Measurements from ENCODE around the gene TRIM65.

Gene TRIM65

DNA sequence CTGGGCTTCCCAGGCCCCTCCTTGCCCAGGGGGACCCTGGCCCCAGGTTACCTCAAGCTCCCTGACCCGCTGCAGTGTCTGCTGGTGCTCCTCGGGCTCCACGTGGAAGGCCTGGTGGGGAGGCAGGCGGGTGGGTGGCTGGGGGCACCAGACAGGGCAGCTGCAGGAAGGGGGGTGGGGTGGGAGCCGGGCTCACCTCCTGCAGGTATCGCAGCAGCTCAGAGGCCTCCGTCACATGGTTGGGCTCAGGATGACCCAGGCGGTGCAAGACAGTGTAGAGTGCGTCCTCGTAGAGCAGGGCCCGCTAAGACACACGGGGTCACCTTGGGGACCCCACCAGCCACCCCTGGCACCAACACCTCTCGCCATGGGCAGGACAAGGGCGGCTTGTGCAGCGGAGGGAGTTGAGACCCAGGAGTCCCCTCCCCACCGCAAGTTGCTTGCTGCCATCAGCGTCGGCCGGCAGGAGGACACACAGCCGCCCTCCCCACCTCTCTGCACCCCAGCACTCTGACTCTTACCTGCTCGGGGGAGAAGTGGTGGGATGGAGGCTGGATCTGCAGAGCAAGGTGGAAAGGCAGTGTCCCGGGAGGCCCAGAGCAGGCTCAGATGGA, 53.7 kb downstream of the TRIM65 start:
- H3K4me1 ChIP-seq (ENCODE audit: control insufficient read depth in 1 of 2, insufficient read depth in 1 of 2, low read depth in 1 of 2, low read length in 1 of 2), result peaks cover 34 to 44% of the 10 kb centered on the region in 2 experiments
- H3K4me3 ChIP-seq (ENCODE audit: low read depth in 1 of 2, low read length in 1 of 2), result peak overlapping the region; percentile 78 to 98
- H3K36me3 ChIP-seq, result peaks cover 82% of the 10 kb centered on the region
- TF ChIP-seq, protein P1, sequence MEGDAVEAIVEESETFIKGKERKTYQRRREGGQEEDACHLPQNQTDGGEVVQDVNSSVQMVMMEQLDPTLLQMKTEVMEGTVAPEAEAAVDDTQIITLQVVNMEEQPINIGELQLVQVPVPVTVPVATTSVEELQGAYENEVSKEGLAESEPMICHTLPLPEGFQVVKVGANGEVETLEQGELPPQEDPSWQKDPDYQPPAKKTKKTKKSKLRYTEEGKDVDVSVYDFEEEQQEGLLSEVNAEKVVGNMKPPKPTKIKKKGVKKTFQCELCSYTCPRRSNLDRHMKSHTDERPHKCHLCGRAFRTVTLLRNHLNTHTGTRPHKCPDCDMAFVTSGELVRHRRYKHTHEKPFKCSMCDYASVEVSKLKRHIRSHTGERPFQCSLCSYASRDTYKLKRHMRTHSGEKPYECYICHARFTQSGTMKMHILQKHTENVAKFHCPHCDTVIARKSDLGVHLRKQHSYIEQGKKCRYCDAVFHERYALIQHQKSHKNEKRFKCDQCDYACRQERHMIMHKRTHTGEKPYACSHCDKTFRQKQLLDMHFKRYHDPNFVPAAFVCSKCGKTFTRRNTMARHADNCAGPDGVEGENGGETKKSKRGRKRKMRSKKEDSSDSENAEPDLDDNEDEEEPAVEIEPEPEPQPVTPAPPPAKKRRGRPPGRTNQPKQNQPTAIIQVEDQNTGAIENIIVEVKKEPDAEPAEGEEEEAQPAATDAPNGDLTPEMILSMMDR (IDR thresholded peaks at IDR 0.05), result no peak
- no peaks in the 10 kb centered on the region for H3K27me3 ChIP-seq
- peaks cover 11% of the 10 kb centered on the region for H3K9me3 ChIP-seq
- peak overlapping the region; percentile 98 for H3K27ac ChIP-seq

DNA sequence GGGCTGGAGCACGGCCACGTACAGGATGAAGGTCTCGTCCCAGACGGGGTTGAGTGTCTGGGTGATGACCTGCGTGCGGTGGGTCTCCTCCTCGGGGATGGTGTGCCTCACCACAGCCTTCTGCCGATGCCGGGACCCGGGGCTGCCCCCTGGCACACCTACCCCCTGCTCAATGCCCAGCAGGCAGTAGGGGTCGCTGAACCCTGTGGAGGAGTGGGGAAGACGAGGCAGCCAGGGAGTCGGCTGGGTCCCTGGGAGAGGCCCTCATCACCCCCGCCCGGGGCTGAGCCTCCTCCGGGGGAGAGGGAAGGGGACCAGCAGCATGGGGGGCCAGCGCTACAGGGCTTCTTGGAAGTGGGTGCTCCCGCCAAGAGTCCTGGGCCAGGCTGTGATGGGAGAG, 54.3 kb downstream of the TRIM65 start:
- peaks cover 4% of the 10 kb centered on the region for H3K9me3 ChIP-seq
- H3K27me3 ChIP-seq, result no peaks in the 10 kb centered on the region
- peak overlapping the region; percentile 98 for H3K27ac ChIP-seq

GRCh38 chr17:75840799-75841164, 56.0 kb downstream of the TRIM65 start:
- no peak overlapping the region for H3K4me3 ChIP-seq (ENCODE audit: low read depth in 1 of 2, low read length in 1 of 2)
- no peak overlapping the region for H3K27ac ChIP-seq
- no peaks in the 10 kb centered on the region for H3K9me3 ChIP-seq
- H3K36me3 ChIP-seq, result peaks cover 82% of the 10 kb centered on the region
- H3K4me1 ChIP-seq (ENCODE audit: control insufficient read depth in 1 of 2, insufficient read depth in 1 of 2, low read depth in 1 of 2, low read length in 1 of 2), result peaks cover 27 to 29% of the 10 kb centered on the region in 2 experiments
- TF ChIP-seq, protein P1 (IDR thresholded peaks at IDR 0.05), result no peak
- H3K27me3 ChIP-seq, result no peaks in the 10 kb centered on the region

More for the DNA sequence above, 54.3 kb downstream of the TRIM65 start:
- Histone ChIP-seq H3K4me1 (ENCODE audit: control insufficient read depth in 1 of 2, insufficient read depth in 1 of 2, low read depth in 1 of 2, low read length in 1 of 2) (peaks cover 33 to 41% of the 10 kb centered on the region in 2 experiments), H3K4me3 (ENCODE audit: low read depth in 1 of 2, low read length in 1 of 2) (peak overlapping the region; percentile 78 to 98), H3K36me3 (peaks cover 82% of the 10 kb centered on the region)
- TF ChIP-seq, protein P1 (IDR thresholded peaks at IDR 0.05), result no peak

DNA sequence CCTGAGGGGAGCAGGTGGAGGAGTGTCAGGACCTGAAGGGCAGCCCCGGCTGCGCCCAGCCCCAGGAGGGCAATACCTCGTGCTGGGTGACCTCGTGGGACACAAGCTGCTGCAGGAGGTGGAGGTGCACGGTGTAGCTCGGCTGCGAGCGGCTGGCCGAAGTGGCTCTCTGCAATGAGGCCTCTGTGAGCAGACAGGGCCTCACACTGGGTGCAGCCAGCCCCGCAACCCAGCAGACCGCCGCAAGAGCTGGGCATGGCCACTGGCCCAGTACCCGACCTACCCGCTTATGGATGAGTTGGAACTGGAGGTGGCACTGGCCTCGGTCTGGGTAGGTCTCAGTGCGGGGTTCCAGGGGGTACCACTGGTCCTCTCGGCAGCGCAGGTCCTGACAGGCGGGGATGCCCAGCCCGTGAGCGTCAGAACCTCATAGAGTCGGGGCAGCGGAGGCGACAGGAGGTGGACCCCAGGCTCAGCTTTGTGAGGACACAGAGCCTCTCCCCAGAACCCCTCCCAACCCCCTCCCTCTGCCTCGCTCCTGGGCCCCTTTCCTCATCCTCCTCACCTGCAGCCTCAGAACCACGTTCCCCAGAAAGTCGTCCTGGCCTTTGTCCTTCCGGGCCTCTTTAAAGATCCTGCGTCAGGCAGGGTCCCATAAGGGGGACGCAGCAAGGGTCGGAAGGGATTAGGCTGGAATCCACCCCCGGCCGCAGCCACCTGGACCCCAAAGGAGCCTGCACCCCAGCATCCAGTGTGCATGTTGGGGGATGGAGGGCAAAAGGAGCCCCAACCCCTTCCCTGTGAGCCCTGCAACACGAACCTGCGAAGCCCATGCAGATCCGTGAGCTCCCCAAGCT, 56.6 kb downstream of the TRIM65 start:
- Histone ChIP-seq H3K9me3 (no peaks in the 10 kb centered on the region), H3K4me1 (ENCODE audit: control insufficient read depth in 1 of 2, insufficient read depth in 1 of 2, low read depth in 1 of 2, low read length in 1 of 2) (peaks cover 21 to 23% of the 10 kb centered on the region in 2 experiments), H3K27me3 (no peaks in the 10 kb centered on the region), H3K36me3 (peaks cover 82% of the 10 kb centered on the region), H3K27ac (peak overlapping the region; percentile 29), H3K4me3 (ENCODE audit: low read depth in 1 of 2, low read length in 1 of 2) (no peak overlapping the region)
- TF ChIP-seq, protein P1 (IDR thresholded peaks at IDR 0.05), result no peak

Data from neutrophil (primary cell).